Activated naive CD4-positive, alpha-beta T cell treated with anti-CD3 and anti-CD28 coated beads, Interleukin-2, amount 10 ng/mL, durations not matched to agents 7 days and 5 days (primary cell): ENCODE measurements around the gene SLX4.

ENCODE experiments used
- CTCF ChIA-PET: fragments of 350-600 bp; sonication (Branson Sonifier 250); formaldehyde crosslinking; loops from one replicate; lab custom pipeline; 2021; ENCODE audit warnings: antibody characterized with exemption; lab: Charles Lee
- DNase-seq: peaks from one replicate; pipeline ENCODE4 v3.0.0-alpha.2; 2020
- H3K27ac Mint-ChIP-seq: one replicate; pipeline ENCODE4 v1.8.0; 2021; ENCODE audit warnings: mild to moderate bottlenecking, moderate library complexity, mixed read lengths
- H3K27me3 Mint-ChIP-seq: one replicate; pipeline ENCODE4 v1.8.0; 2021; ENCODE audit warnings: mild to moderate bottlenecking, mixed read lengths
- H3K36me3 Mint-ChIP-seq: one replicate; pipeline ENCODE4 v1.8.0; 2021; ENCODE audit warnings: mixed read lengths
- H3K4me1 Mint-ChIP-seq: one replicate; pipeline ENCODE4 v1.8.0; 2021; ENCODE audit warnings: mixed read lengths
- H3K4me3 Mint-ChIP-seq: one replicate; pipeline ENCODE4 v1.8.0; 2021; ENCODE audit warnings: mild to moderate bottlenecking, moderate library complexity, mixed read lengths
- H3K9me3 Mint-ChIP-seq: one replicate; pipeline ENCODE4 v1.8.0; 2021; ENCODE audit warnings: mixed read lengths

SLX4 gene

GRCh38 chr16:3553138-3553923, 58.1 kb downstream of the SLX4 start:
- no peak for DNase-seq
- Mint-ChIP-seq H3K27ac (no peak overlapping the region), H3K9me3 (no peaks in the 10 kb centered on the region), H3K36me3 (peaks cover 80% of the 10 kb centered on the region), H3K4me1 (peaks cover 5% of the 10 kb centered on the region), H3K4me3 (no peak overlapping the region), H3K27me3 (no peaks in the 10 kb centered on the region)
- CTCF ChIA-PET = no interaction called here

- H3K4me3 Mint-ChIP-seq = no peak overlapping the region
- H3K27me3 Mint-ChIP-seq = no peaks in the 10 kb centered on the region
- H3K27ac Mint-ChIP-seq = peak overlapping the region; percentile 6
- CTCF ChIA-PET = no interaction called here
- no peak for DNase-seq
- H3K36me3 Mint-ChIP-seq = peaks cover 74% of the 10 kb centered on the region
- H3K4me1 Mint-ChIP-seq = peaks cover 5% of the 10 kb centered on the region
- H3K9me3 Mint-ChIP-seq = no peaks in the 10 kb centered on the region
Observed at GRCh38 chr16:3550851-3551847, 60.3 kb downstream of the SLX4 start.

GRCh38 chr16:3549906-3550305, 61.5 kb downstream of the SLX4 start:
- CTCF ChIA-PET = no interaction called here
- H3K27ac Mint-ChIP-seq = no peak overlapping the region
- DNase-seq = no peak
- H3K4me3 Mint-ChIP-seq = no peak overlapping the region
- H3K4me1 Mint-ChIP-seq = peaks cover 2% of the 10 kb centered on the region
- H3K9me3 Mint-ChIP-seq = no peaks in the 10 kb centered on the region
- no peaks in the 10 kb centered on the region for H3K27me3 Mint-ChIP-seq
- peaks cover 77% of the 10 kb centered on the region for H3K36me3 Mint-ChIP-seq

- no peak for DNase-seq
- CTCF ChIA-PET = no interaction called here
- Mint-ChIP-seq H3K4me3 (no peak overlapping the region), H3K27ac (peak overlapping the region; percentile 45), H3K4me1 (no peaks in the 10 kb centered on the region), H3K9me3 (no peaks in the 10 kb centered on the region), H3K27me3 (no peaks in the 10 kb centered on the region), H3K36me3 (peaks cover 72% of the 10 kb centered on the region)
Observed at GRCh38 chr16:3548859-3549258, 62.5 kb downstream of the SLX4 start.

- H3K9me3 Mint-ChIP-seq = no peaks in the 10 kb centered on the region
- peaks cover 71% of the 10 kb centered on the region for H3K36me3 Mint-ChIP-seq
- peak overlapping the region; percentile 45 for H3K27ac Mint-ChIP-seq
- no peaks in the 10 kb centered on the region for H3K27me3 Mint-ChIP-seq
- no peak overlapping the region for H3K4me3 Mint-ChIP-seq
- DNase-seq = no peak
- CTCF ChIA-PET = no interaction called here
- H3K4me1 Mint-ChIP-seq = no peaks in the 10 kb centered on the region
Observed at GRCh38 chr16:3548445-3548844, 63.0 kb downstream of the SLX4 start.

GRCh38 chr16:3546986-3547682, 64.3 kb downstream of the SLX4 start:
- no peaks in the 10 kb centered on the region for H3K9me3 Mint-ChIP-seq
- H3K4me3 Mint-ChIP-seq = no peak overlapping the region
- CTCF ChIA-PET = no interaction called here
- H3K27ac Mint-ChIP-seq = peak overlapping the region; percentile 26
- peaks cover 62% of the 10 kb centered on the region for H3K36me3 Mint-ChIP-seq
- H3K4me1 Mint-ChIP-seq = no peaks in the 10 kb centered on the region
- no peak for DNase-seq
- no peaks in the 10 kb centered on the region for H3K27me3 Mint-ChIP-seq

- H3K36me3 Mint-ChIP-seq = peaks cover 47% of the 10 kb centered on the region
- H3K4me1 Mint-ChIP-seq = no peaks in the 10 kb centered on the region
- H3K27ac Mint-ChIP-seq = peak overlapping the region; percentile 33
- H3K27me3 Mint-ChIP-seq = no peaks in the 10 kb centered on the region
- no peak for DNase-seq
- CTCF ChIA-PET = no interaction called here
- H3K9me3 Mint-ChIP-seq = no peaks in the 10 kb centered on the region
- no peak overlapping the region for H3K4me3 Mint-ChIP-seq
Observed at GRCh38 chr16:3542601-3543373, 68.6 kb downstream of the SLX4 start.

- no peaks in the 10 kb centered on the region for H3K27me3 Mint-ChIP-seq
- H3K27ac Mint-ChIP-seq = peak overlapping the region; percentile 33
- H3K36me3 Mint-ChIP-seq = peaks cover 44% of the 10 kb centered on the region
- CTCF ChIA-PET = no interaction called here
- no peaks in the 10 kb centered on the region for H3K9me3 Mint-ChIP-seq
- no peak overlapping the region for H3K4me3 Mint-ChIP-seq
- no peaks in the 10 kb centered on the region for H3K4me1 Mint-ChIP-seq
- no peak for DNase-seq
Observed at GRCh38 chr16:3541527-3542155, 69.8 kb downstream of the SLX4 start.

- peaks cover 54% of the 10 kb centered on the region for H3K36me3 Mint-ChIP-seq
- DNase-seq = no peak
- H3K27me3 Mint-ChIP-seq = no peaks in the 10 kb centered on the region
- H3K4me3 Mint-ChIP-seq = no peak overlapping the region
- H3K27ac Mint-ChIP-seq = peak overlapping the region; percentile 64
- CTCF ChIA-PET = no interaction called here
- H3K4me1 Mint-ChIP-seq = no peaks in the 10 kb centered on the region
- H3K9me3 Mint-ChIP-seq = no peaks in the 10 kb centered on the region
Observed at GRCh38 chr16:3538222-3538621, 73.2 kb downstream of the SLX4 start.

- Mint-ChIP-seq H3K9me3 (no peaks in the 10 kb centered on the region), H3K27me3 (no peaks in the 10 kb centered on the region), H3K4me1 (no peaks in the 10 kb centered on the region), H3K4me3 (no peak overlapping the region), H3K27ac (peak overlapping the region; percentile 55), H3K36me3 (peaks cover 53% of the 10 kb centered on the region)
- no peak for DNase-seq
- CTCF ChIA-PET = interaction anchor here (1.5 kb wide), 1 partner anchor 9 kb away, joined by 5 read pairs; no protein-coding TSS in a partner anchor
Observed at GRCh38 chr16:3536851-3537250, 74.6 kb downstream of the SLX4 start.

GRCh38 chr16:3536271-3536731, 75.1 kb downstream of the SLX4 start:
- CTCF ChIA-PET = interaction anchor here (1.5 kb wide), 1 partner anchor 9 kb away, joined by 5 read pairs; no protein-coding TSS in a partner anchor
- peaks cover 52% of the 10 kb centered on the region for H3K36me3 Mint-ChIP-seq

GRCh38 chr16:3534126-3534525, 77.3 kb downstream of the SLX4 start:
- Mint-ChIP-seq H3K9me3 (no peaks in the 10 kb centered on the region), H3K27me3 (no peaks in the 10 kb centered on the region), H3K36me3 (peaks cover 44% of the 10 kb centered on the region), H3K4me3 (no peak overlapping the region), H3K4me1 (no peaks in the 10 kb centered on the region), H3K27ac (peak overlapping the region; percentile 66)
- DNase-seq = no peak
- CTCF ChIA-PET = no interaction called here

More at GRCh38 chr16:3536271-3536731, 75.1 kb downstream of the SLX4 start:
- no peak for DNase-seq
- Mint-ChIP-seq H3K4me3 (no peak overlapping the region), H3K4me1 (no peaks in the 10 kb centered on the region), H3K27ac (peak overlapping the region; percentile 55), H3K9me3 (no peaks in the 10 kb centered on the region), H3K27me3 (no peaks in the 10 kb centered on the region)

- CTCF ChIA-PET = no interaction called here
- H3K4me1 Mint-ChIP-seq = peaks cover 4% of the 10 kb centered on the region
- peaks cover 50% of the 10 kb centered on the region for H3K36me3 Mint-ChIP-seq
- no peak for DNase-seq
- H3K27ac Mint-ChIP-seq = no peak overlapping the region
- H3K27me3 Mint-ChIP-seq = no peaks in the 10 kb centered on the region
- H3K9me3 Mint-ChIP-seq = no peaks in the 10 kb centered on the region
- no peak overlapping the region for H3K4me3 Mint-ChIP-seq
Observed at GRCh38 chr16:3532741-3533140, 78.7 kb downstream of the SLX4 start.
